HepG2 (cell line): ENCODE data around the gene SGSH. TPM values are rescaled to one million over a fixed set of nuclear protein-coding genes. Genes with fewer than 3 reads are reported as not detected.

Source experiments
- CBX5 ChIP-seq: sonication (generic); formaldehyde crosslinking; IDR thresholded peaks from 2 replicates; pipeline ENCODE4 v1.4.0; 2020; ENCODE audit warnings: missing genetic modification reagents, borderline replicate concordance
- CC2D1A ChIP-seq: sonication (generic); formaldehyde crosslinking; IDR thresholded peaks from 2 replicates; pipeline ENCODE4 v1.8.1; 2023; ENCODE audit warnings: mild to moderate bottlenecking, missing genetic modification reagents
- HCFC1 ChIP-seq: fragments of 150-350 bp; IDR thresholded peaks from 2 replicates; pipeline ENCODE4 v1.6.1; 2014; ENCODE audit warnings: low read depth, low read length
- HOXA7 ChIP-seq: sonication (generic); formaldehyde crosslinking; IDR thresholded peaks from 2 replicates; pipeline ENCODE4 v1.8.1; 2022; ENCODE audit warnings: mild to moderate bottlenecking, missing genetic modification reagents, moderate library complexity
- KAT7 ChIP-seq: IDR thresholded peaks from 2 replicates; pipeline ENCODE4 v1.6.1; 2018; ENCODE audit warnings: borderline replicate concordance, missing compliant biosample characterization
- NFATC3 ChIP-seq: sonication (generic); formaldehyde crosslinking; IDR thresholded peaks from 2 replicates; pipeline ENCODE4 v1.5.1; 2020; ENCODE audit warnings: mild to moderate bottlenecking, missing genetic modification reagents
- NFE2L1 ChIP-seq: sonication (generic); formaldehyde crosslinking; IDR thresholded peaks from 2 replicates; pipeline ENCODE4 v1.4.0; 2020; ENCODE audit warnings: missing genetic modification reagents, mild to moderate bottlenecking, borderline replicate concordance
- NFYB ChIP-seq: sonication (generic); formaldehyde crosslinking; IDR thresholded peaks from 2 replicates; pipeline ENCODE4 v1.4.0; 2020; ENCODE audit warnings: missing genetic modification reagents
- NR2F2 ChIP-seq: IDR thresholded peaks from 2 replicates; pipeline ENCODE4 v1.6.1; 2012; ENCODE audit warnings: low read depth, inconsistent platforms, borderline replicate concordance
- POGK ChIP-seq: sonication (generic); formaldehyde crosslinking; conservative IDR thresholded peaks from 2 replicates; pipeline ENCODE4 v1.8.0; 2022; ENCODE audit warnings: mild to moderate bottlenecking, moderate library complexity, missing genetic modification reagents
- SMC3 ChIP-seq: IDR thresholded peaks from 2 replicates; pipeline ENCODE4 v1.6.1; 2011; ENCODE audit warnings: low read length, improper control_type of control experiment
- SNAPC5 ChIP-seq: sonication (generic); formaldehyde crosslinking; IDR thresholded peaks from 2 replicates; pipeline ENCODE4 v1.8.1; 2023; ENCODE audit warnings: mild to moderate bottlenecking, missing genetic modification reagents, borderline replicate concordance
- THAP11 ChIP-seq: IDR thresholded peaks from 2 replicates; pipeline ENCODE4 v1.6.1; 2016; ENCODE audit warnings: missing biosample characterization, missing genetic modification reagents
- TOE1 ChIP-seq: sonication (generic); formaldehyde crosslinking; IDR thresholded peaks from 2 replicates; pipeline ENCODE4 v1.4.0; 2020; ENCODE audit warnings: mild to moderate bottlenecking, missing genetic modification reagents
- TSC22D2 ChIP-seq: sonication (generic); formaldehyde crosslinking; IDR thresholded peaks from 2 replicates; pipeline ENCODE4 v1.5.1; 2020; ENCODE audit warnings: missing genetic modification reagents, mild to moderate bottlenecking, borderline replicate concordance
- ZFP36 ChIP-seq: fragments of 150-350 bp; IDR thresholded peaks from 2 replicates; pipeline ENCODE4 v1.6.1; 2018; ENCODE audit warnings: borderline replicate concordance, low read length, low read depth; ENCODE audit not compliant: partially characterized antibody
- ZMYM3 ChIP-seq: sonication (generic); formaldehyde crosslinking; IDR thresholded peaks from 2 replicates; pipeline ENCODE4 v1.5.1; 2020; ENCODE audit warnings: mild to moderate bottlenecking, missing genetic modification reagents
- ZNF253 ChIP-seq: sonication (generic); formaldehyde crosslinking; IDR thresholded peaks from 2 replicates; pipeline ENCODE4 v1.8.0; 2022; ENCODE audit warnings: mild to moderate bottlenecking, missing genetic modification reagents, borderline replicate concordance
- ZNF446 ChIP-seq: sonication (generic); formaldehyde crosslinking; IDR thresholded peaks from 2 replicates; pipeline ENCODE4 v1.5.0; 2020; ENCODE audit warnings: mild to moderate bottlenecking, missing genetic modification reagents
- ZNF451 ChIP-seq: sonication (generic); formaldehyde crosslinking; IDR thresholded peaks from 2 replicates; pipeline ENCODE4 v1.5.0; 2020; ENCODE audit warnings: mild to moderate bottlenecking, missing genetic modification reagents
- ZNF484 ChIP-seq: sonication (generic); formaldehyde crosslinking; IDR thresholded peaks from 2 replicates; pipeline ENCODE4 v1.5.1; 2020; ENCODE audit warnings: mild to moderate bottlenecking, low read depth, missing genetic modification reagents, borderline replicate concordance
- ZNF558 ChIP-seq: sonication (generic); formaldehyde crosslinking; IDR thresholded peaks from 2 replicates; pipeline ENCODE4 v1.9.0; 2022; ENCODE audit warnings: mild to moderate bottlenecking, missing genetic modification reagents, borderline replicate concordance
- polyA plus RNA-seq, 8 experiments: library from polyadenylated mRNA; depleted of rRNA in 3 of 8; stranded (reverse) in 7 of 8; unstranded in 1 of 8; fragments of >200 nt; fragmentation: Illumina TruSeq in 4 of 8; extraction: Trizol in 4 of 8; gene quantifications; 2 replicates each; pipeline versions ENCODE4 v1.2.1 to v1.2.3, GENCODE V29; 2011 to 2016; ENCODE audit warnings: low read depth in 4 of 8, missing spikeins in 1 of 8, mixed read lengths in 1 of 8; ENCODE audit not compliant: insufficient read depth in 1 of 8
- total RNA-seq, 5 experiments: library from RNA; depleted of rRNA; stranded (reverse); fragments of >200 nt; fragmentation: Illumina TruSeq; extraction: Trizol; gene quantifications; 2 replicates each; pipeline ENCODE4 v1.2.3, GENCODE V29; 2016; ENCODE audit warnings: low read depth in 1 of 5
- TF ChIP-seq, protein P1 (sequence below): sonication (generic); formaldehyde crosslinking; IDR thresholded peaks from 2 replicates; pipeline ENCODE4 v1.4.0; 2020; ENCODE audit warnings: mild to moderate bottlenecking, missing genetic modification reagents
- TF ChIP-seq, protein P2 (sequence below): sonication (generic); formaldehyde crosslinking; IDR thresholded peaks from 2 replicates; pipeline ENCODE4 v1.4.0; 2020; ENCODE audit warnings: mild to moderate bottlenecking, missing genetic modification reagents
- TF ChIP-seq, protein P3 (sequence below): sonication (generic); formaldehyde crosslinking; IDR thresholded peaks from 2 replicates; pipeline ENCODE4 v1.8.1; 2022; ENCODE audit warnings: mild to moderate bottlenecking, missing genetic modification reagents

SGSH gene
- total and polyA plus RNA-seq, 2 of the 13 experiments (the other 11 are each of a cell fraction or from before 2014, with no cell fraction given), result 12.2 to 17.6 TPM

DNA sequence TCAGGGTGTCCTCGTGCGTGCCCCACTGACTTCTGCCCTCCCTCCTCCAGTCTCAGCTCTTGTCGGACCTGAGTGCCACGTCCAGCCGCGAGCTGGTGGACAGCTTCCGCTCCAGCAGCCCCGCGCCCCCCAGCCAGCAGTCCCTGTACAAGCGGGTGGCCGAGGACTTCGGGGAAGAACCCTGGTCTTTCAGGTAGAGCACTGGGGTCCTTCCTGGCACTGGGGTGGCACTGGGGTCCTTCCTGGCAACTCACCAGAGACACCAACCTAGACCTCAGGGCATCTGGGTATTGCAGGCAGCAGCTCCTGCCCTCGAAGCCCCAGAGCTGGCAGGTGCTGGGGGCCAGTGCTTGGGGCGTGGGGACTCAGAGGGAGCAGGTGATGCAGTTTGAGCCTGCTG is 25.0 kb downstream of the SGSH start (continued):
- TF ChIP-seq POGK (CRISPR knock-in tag), result no peak
- TF ChIP-seq, protein P1, sequence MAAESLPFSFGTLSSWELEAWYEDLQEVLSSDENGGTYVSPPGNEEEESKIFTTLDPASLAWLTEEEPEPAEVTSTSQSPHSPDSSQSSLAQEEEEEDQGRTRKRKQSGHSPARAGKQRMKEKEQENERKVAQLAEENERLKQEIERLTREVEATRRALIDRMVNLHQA (CRISPR knock-in tag), result no peak
- TF ChIP-seq SMC3, result no peak
- TF ChIP-seq, protein P2, sequence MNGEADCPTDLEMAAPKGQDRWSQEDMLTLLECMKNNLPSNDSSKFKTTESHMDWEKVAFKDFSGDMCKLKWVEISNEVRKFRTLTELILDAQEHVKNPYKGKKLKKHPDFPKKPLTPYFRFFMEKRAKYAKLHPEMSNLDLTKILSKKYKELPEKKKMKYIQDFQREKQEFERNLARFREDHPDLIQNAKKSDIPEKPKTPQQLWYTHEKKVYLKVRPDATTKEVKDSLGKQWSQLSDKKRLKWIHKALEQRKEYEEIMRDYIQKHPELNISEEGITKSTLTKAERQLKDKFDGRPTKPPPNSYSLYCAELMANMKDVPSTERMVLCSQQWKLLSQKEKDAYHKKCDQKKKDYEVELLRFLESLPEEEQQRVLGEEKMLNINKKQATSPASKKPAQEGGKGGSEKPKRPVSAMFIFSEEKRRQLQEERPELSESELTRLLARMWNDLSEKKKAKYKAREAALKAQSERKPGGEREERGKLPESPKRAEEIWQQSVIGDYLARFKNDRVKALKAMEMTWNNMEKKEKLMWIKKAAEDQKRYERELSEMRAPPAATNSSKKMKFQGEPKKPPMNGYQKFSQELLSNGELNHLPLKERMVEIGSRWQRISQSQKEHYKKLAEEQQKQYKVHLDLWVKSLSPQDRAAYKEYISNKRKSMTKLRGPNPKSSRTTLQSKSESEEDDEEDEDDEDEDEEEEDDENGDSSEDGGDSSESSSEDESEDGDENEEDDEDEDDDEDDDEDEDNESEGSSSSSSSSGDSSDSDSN, result peak; percentile 15; the same call in 1 of the 2 replicates
- TF ChIP-seq NR2F2, result no peak
- TF ChIP-seq ZNF253 (CRISPR knock-in tag), result no peak
- no peak for TF ChIP-seq ZNF446 (CRISPR knock-in tag)
- no peak for TF ChIP-seq CBX5 (CRISPR knock-in tag)
- no peak for TF ChIP-seq ZNF558
- no peak for TF ChIP-seq ZNF451 (CRISPR knock-in tag)
- no peak for TF ChIP-seq CC2D1A (CRISPR knock-in tag)
- TF ChIP-seq ZFP36, result no peak
- no peak for TF ChIP-seq NFE2L1 (CRISPR knock-in tag)
- no peak for TF ChIP-seq HOXA7
- TF ChIP-seq HCFC1, result 0 out of 2 replicates have a peak, but pooled peaks have one; percentile 5
- TF ChIP-seq, protein P3, sequence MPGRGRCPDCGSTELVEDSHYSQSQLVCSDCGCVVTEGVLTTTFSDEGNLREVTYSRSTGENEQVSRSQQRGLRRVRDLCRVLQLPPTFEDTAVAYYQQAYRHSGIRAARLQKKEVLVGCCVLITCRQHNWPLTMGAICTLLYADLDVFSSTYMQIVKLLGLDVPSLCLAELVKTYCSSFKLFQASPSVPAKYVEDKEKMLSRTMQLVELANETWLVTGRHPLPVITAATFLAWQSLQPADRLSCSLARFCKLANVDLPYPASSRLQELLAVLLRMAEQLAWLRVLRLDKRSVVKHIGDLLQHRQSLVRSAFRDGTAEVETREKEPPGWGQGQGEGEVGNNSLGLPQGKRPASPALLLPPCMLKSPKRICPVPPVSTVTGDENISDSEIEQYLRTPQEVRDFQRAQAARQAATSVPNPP (CRISPR knock-in tag), result no peak
- TF ChIP-seq SNAPC5, result no peak
- no peak for TF ChIP-seq TSC22D2
- TF ChIP-seq KAT7 (CRISPR knock-in tag), result no peak
- TF ChIP-seq NFYB (CRISPR knock-in tag), result no peak
- no peak for TF ChIP-seq TOE1 (CRISPR knock-in tag)
- no peak for TF ChIP-seq ZMYM3
- no peak for TF ChIP-seq ZNF484 (CRISPR knock-in tag)
- no peak for TF ChIP-seq NFATC3 (CRISPR knock-in tag)
- no peak for TF ChIP-seq THAP11
